MM.1S (cell line): ENCODE results near the gene NKIRAS2.

Experiments
- EZH2 ChIP-seq: fragments of 300-600 bp; sonication (generic); optimal IDR thresholded peaks from 2 replicates; pipeline ENCODE3; 2017; ENCODE audit warnings: low read depth, mild to moderate bottlenecking, antibody characterized with exemption, low read length, mixed read lengths
- EZH2phosphoT487 ChIP-seq: fragments of 300-600 bp; sonication (generic); IDR thresholded peaks from 2 replicates; pipeline ENCODE4 v1.6.1; 2018; ENCODE audit warnings: antibody characterized with exemption, low read length
- TF ChIP-seq, protein P1 (sequence below): fragments of 300-600 bp; sonication (generic); IDR thresholded peaks from 2 replicates; pipeline ENCODE4 v1.5.1; 2016; ENCODE audit warnings: antibody characterized with exemption, low read length, mixed read lengths

DNA sequence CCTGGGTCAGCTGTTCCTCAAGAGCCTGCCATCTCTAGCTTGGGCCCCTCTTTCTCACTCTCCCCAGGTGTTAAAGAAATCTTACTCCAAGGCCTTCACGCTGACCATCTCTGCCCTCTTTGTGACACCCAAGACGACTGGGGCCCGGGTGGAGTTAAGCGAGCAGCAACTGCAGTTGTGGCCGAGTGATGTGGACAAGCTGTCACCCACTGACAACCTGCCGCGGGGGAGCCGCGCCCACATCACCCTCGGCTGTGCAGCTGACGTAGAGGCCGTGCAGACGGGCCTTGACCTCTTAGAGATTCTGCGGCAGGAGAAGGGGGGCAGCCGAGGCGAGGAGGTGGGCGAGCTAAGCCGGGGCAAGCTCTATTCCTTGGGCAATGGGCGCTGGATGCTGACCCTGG, 46.5 kb upstream of the NKIRAS2 start:
- TF ChIP-seq, protein P1, sequence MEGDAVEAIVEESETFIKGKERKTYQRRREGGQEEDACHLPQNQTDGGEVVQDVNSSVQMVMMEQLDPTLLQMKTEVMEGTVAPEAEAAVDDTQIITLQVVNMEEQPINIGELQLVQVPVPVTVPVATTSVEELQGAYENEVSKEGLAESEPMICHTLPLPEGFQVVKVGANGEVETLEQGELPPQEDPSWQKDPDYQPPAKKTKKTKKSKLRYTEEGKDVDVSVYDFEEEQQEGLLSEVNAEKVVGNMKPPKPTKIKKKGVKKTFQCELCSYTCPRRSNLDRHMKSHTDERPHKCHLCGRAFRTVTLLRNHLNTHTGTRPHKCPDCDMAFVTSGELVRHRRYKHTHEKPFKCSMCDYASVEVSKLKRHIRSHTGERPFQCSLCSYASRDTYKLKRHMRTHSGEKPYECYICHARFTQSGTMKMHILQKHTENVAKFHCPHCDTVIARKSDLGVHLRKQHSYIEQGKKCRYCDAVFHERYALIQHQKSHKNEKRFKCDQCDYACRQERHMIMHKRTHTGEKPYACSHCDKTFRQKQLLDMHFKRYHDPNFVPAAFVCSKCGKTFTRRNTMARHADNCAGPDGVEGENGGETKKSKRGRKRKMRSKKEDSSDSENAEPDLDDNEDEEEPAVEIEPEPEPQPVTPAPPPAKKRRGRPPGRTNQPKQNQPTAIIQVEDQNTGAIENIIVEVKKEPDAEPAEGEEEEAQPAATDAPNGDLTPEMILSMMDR: no peak
- TF ChIP-seq EZH2 (no peak), EZH2phosphoT487 (no peak)
